ENCODE data around the gene SCYGR2.
"Not testable (repeated sequence)": the region's sequence is repeated elsewhere in the genome, so short reads cannot be mapped to it uniquely, and the experiment has no call there.

Gene SCYGR2

GRCh38 chr2:227598835-227599503 is at the start of gene SCYGR2:
Gene SCYGR2 (plus strand): TSS chr2:227598893. CDS start chr2:227598893, 0 bp downstream.
- DNase-seq, result not testable (repeated sequence)

GRCh38 chr2:227551836-227552235 is 46.9 kb upstream of the SCYGR2 start:
- DNase-seq, result no peak

- DNase-seq, result no peak
Observed at GRCh38 chr2:227562581-227562980, 36.1 kb upstream of the SCYGR2 start.

GRCh38 chr2:227565080-227565479 is 33.6 kb upstream of the SCYGR2 start:
- DNase-seq, result no peak

- no peak for DNase-seq
Observed at GRCh38 chr2:227566012-227566411, 32.7 kb upstream of the SCYGR2 start.

GRCh38 chr2:227568852-227569169 is 29.9 kb upstream of the SCYGR2 start:
- no peak for DNase-seq

- DNase-seq, result no peak
Observed at GRCh38 chr2:227570615-227571014, 28.1 kb upstream of the SCYGR2 start.

GRCh38 chr2:227576110-227576509 is 22.6 kb upstream of the SCYGR2 start:
- no peak for DNase-seq

- no peak for DNase-seq
Observed at GRCh38 chr2:227576812-227577211, 21.9 kb upstream of the SCYGR2 start.

- no peak for DNase-seq
Observed at GRCh38 chr2:227577555-227577954, 21.1 kb upstream of the SCYGR2 start.

GRCh38 chr2:227578642-227579041 is 20.1 kb upstream of the SCYGR2 start:
- DNase-seq, result no peak

- DNase-seq, result no peak
Observed at GRCh38 chr2:227579791-227580190, 18.9 kb upstream of the SCYGR2 start.

GRCh38 chr2:227582369-227582768 is 16.3 kb upstream of the SCYGR2 start:
- no peak for DNase-seq

- no peak for DNase-seq
Observed at GRCh38 chr2:227592694-227593387, 5.9 kb upstream of the SCYGR2 start.

- no peak for DNase-seq
Observed at GRCh38 chr2:227595797-227596196, 2.9 kb upstream of the SCYGR2 start.

- DNase-seq, result no peak
Observed at GRCh38 chr2:227597036-227597435, 1.7 kb upstream of the SCYGR2 start.

GRCh38 chr2:227597998-227598397 is 695 bp upstream of the SCYGR2 start:
- no peak for DNase-seq

GRCh38 chr2:227602358-227602757 is 3.7 kb downstream of the SCYGR2 start:
- no peak for DNase-seq

GRCh38 chr2:227606476-227606875 is 7.8 kb downstream of the SCYGR2 start:
- no peak for DNase-seq

- peak; percentile 6 for DNase-seq
Observed at GRCh38 chr2:227607941-227608340, 9.2 kb downstream of the SCYGR2 start.

- DNase-seq, result peak; percentile 84
Observed at GRCh38 chr2:227608561-227609338, 10.1 kb downstream of the SCYGR2 start.

- no peak for DNase-seq
Observed at GRCh38 chr2:227610123-227610522, 11.4 kb downstream of the SCYGR2 start.

- peak; percentile 64 for DNase-seq
Observed at GRCh38 chr2:227612546-227613271, 14.0 kb downstream of the SCYGR2 start.

Data from NCI-H2029 (cell line).